22Rv1 (cell line): ENCODE results near the gene MS4A1.
A peak's percentile ranks its signal among the peaks of the same experiment; 100 is the strongest.

ENCODE experiments used
- ZFX ChIP-seq: fragments of 450-650 bp; IDR thresholded peaks from 2 replicates; pipeline ENCODE4 v1.6.1; 2017; ENCODE audit warnings: antibody characterized with exemption, borderline replicate concordance
- TF ChIP-seq, protein P1 (sequence below): fragments of 450-650 bp; IDR thresholded peaks from 2 replicates; pipeline ENCODE4 v1.5.1; 2017; ENCODE audit warnings: mild to moderate bottlenecking

- TF ChIP-seq, protein P1, sequence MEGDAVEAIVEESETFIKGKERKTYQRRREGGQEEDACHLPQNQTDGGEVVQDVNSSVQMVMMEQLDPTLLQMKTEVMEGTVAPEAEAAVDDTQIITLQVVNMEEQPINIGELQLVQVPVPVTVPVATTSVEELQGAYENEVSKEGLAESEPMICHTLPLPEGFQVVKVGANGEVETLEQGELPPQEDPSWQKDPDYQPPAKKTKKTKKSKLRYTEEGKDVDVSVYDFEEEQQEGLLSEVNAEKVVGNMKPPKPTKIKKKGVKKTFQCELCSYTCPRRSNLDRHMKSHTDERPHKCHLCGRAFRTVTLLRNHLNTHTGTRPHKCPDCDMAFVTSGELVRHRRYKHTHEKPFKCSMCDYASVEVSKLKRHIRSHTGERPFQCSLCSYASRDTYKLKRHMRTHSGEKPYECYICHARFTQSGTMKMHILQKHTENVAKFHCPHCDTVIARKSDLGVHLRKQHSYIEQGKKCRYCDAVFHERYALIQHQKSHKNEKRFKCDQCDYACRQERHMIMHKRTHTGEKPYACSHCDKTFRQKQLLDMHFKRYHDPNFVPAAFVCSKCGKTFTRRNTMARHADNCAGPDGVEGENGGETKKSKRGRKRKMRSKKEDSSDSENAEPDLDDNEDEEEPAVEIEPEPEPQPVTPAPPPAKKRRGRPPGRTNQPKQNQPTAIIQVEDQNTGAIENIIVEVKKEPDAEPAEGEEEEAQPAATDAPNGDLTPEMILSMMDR = peak; percentile 86
- TF ChIP-seq ZFX = no peak
These were observed 30.3 kb downstream of the MS4A1 start for GRCh38 chr11:60485987-60486386.
